ENCODE measurements around the gene UGT1A4. TPM values are rescaled to one million over a fixed set of nuclear protein-coding genes. Genes with fewer than 3 reads are reported as not detected.

Gene UGT1A4
- total RNA-seq, 1 donor from 2014 or later: not detected

DNA sequence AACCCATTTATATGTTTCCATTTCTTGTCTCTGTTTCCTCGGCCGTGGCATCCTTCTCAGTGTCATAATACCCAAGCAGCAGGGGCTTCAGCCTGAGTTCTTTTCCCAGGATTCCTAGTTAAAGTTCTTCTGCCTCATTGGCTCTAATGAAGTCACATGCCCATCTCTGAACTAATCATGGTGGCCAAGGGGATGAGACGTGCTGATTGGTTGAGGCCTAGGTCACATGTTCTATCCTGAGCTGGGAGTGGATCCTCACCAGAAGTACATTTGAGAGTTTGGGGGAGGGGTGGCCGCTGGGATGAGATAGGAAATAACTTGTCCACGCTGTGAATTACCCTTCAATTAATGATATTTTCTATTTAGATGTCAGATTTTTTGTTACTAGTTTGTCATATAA is 9.6 kb upstream of the UGT1A4 start:
- Mint-ChIP-seq H3K27me3 (ENCODE audit: low read depth) (peaks cover 26% of the 10 kb centered on the region), H3K4me1 (peaks cover 4% of the 10 kb centered on the region), H3K4me3 (no peak overlapping the region), H3K36me3 (no peaks in the 10 kb centered on the region), H3K27ac (no peak overlapping the region), H3K9me3 (peaks cover 4% of the 10 kb centered on the region)
- TF ChIP-seq, protein P1, sequence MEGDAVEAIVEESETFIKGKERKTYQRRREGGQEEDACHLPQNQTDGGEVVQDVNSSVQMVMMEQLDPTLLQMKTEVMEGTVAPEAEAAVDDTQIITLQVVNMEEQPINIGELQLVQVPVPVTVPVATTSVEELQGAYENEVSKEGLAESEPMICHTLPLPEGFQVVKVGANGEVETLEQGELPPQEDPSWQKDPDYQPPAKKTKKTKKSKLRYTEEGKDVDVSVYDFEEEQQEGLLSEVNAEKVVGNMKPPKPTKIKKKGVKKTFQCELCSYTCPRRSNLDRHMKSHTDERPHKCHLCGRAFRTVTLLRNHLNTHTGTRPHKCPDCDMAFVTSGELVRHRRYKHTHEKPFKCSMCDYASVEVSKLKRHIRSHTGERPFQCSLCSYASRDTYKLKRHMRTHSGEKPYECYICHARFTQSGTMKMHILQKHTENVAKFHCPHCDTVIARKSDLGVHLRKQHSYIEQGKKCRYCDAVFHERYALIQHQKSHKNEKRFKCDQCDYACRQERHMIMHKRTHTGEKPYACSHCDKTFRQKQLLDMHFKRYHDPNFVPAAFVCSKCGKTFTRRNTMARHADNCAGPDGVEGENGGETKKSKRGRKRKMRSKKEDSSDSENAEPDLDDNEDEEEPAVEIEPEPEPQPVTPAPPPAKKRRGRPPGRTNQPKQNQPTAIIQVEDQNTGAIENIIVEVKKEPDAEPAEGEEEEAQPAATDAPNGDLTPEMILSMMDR (IDR thresholded peaks at IDR 0.05; ENCODE audit: unreplicated experiment): no peak
- DNase-seq (ENCODE audit: low spot score in 2 of 2, unreplicated experiment in 2 of 2): no peak

DNA sequence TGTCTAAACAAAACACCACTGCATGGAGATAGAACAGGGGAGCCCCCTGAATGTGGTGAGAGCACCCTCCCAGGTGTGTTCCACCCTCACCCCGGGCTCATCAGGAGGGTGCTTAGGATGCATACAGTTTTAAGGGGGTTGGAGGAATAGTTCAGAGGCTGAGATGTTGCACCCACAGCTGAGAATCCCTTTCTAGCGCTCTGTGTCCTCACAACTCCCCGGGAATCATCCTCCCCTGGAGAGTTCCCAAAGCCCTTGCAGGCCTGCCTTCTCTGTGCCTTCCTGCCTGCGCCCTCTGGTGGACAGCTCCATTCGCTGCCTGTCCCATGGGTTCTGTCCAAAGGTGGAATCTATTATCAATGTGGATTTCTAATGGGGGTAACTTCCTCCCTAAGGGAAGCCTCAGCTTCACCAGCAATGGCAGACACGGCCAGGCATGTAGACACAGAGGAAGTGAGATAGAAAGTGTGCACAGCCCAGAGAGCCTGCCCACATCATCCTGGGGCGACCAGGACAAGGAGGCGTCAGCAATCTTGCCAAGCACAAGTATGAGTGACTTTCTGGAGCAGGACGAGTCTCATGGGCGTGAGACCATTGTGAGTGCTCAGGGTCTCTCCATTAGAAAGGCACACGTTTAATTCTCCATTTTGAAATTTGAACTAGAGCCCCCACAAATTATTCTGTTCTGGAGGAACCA is 7.1 kb upstream of the UGT1A4 start:
- no peaks in the 10 kb centered on the region for H3K4me1 Mint-ChIP-seq
- H3K9me3 Mint-ChIP-seq: no peaks in the 10 kb centered on the region
- H3K36me3 Mint-ChIP-seq: no peaks in the 10 kb centered on the region
- H3K27me3 Mint-ChIP-seq (ENCODE audit: low read depth): peaks cover 36% of the 10 kb centered on the region
- TF ChIP-seq, protein P1 (IDR thresholded peaks at IDR 0.05; ENCODE audit: unreplicated experiment): peak; percentile 83
- H3K4me3 Mint-ChIP-seq: no peak overlapping the region
- no peak overlapping the region for H3K27ac Mint-ChIP-seq
- DNase-seq (ENCODE audit: low spot score in 2 of 2, unreplicated experiment in 2 of 2): peak; percentile 78 to 89

GRCh38 chr2:233712611-233713261 is 5.8 kb upstream of the UGT1A4 start, which contains the start of gene UGT1A5:
Gene UGT1A5, plus strand, starts transcription at chr2:233712907. Its CDS starts 85 bp downstream, at chr2:233712992.
- H3K9me3 Mint-ChIP-seq: no peaks in the 10 kb centered on the region
- TF ChIP-seq, protein P1 (IDR thresholded peaks at IDR 0.05; ENCODE audit: unreplicated experiment): no peak
- no peak for DNase-seq (ENCODE audit: low spot score in 2 of 2, unreplicated experiment in 2 of 2)
- no peak within 1 kb of the TSS for H3K4me3 Mint-ChIP-seq
- no peak within 1 kb of the TSS for H3K27ac Mint-ChIP-seq
- no peaks in the 10 kb centered on the region for H3K36me3 Mint-ChIP-seq
- peaks cover 37% of the 10 kb centered on the region for H3K27me3 Mint-ChIP-seq (ENCODE audit: low read depth)
- H3K4me1 Mint-ChIP-seq: no peaks in the 10 kb centered on the region

GRCh38 chr2:233713262-233713615 is 5.3 kb upstream of the UGT1A4 start:
- DNase-seq (ENCODE audit: low spot score in 2 of 2, unreplicated experiment in 2 of 2): no peak
- Mint-ChIP-seq H3K9me3 (no peaks in the 10 kb centered on the region), H3K4me3 (no peak overlapping the region), H3K27me3 (ENCODE audit: low read depth) (peaks cover 39% of the 10 kb centered on the region), H3K4me1 (no peaks in the 10 kb centered on the region), H3K27ac (no peak overlapping the region), H3K36me3 (no peaks in the 10 kb centered on the region)
- TF ChIP-seq, protein P1 (IDR thresholded peaks at IDR 0.05; ENCODE audit: unreplicated experiment): no peak

GRCh38 chr2:233714121-233714520 is 4.4 kb upstream of the UGT1A4 start:
- Mint-ChIP-seq H3K36me3 (no peaks in the 10 kb centered on the region), H3K4me3 (no peak overlapping the region), H3K27ac (no peak overlapping the region), H3K9me3 (no peaks in the 10 kb centered on the region), H3K4me1 (no peaks in the 10 kb centered on the region), H3K27me3 (ENCODE audit: low read depth) (peaks cover 42% of the 10 kb centered on the region)
- TF ChIP-seq, protein P1 (IDR thresholded peaks at IDR 0.05; ENCODE audit: unreplicated experiment): no peak
- DNase-seq (ENCODE audit: low spot score in 2 of 2, unreplicated experiment in 2 of 2): no peak

Data from mesothelial cell of epicardium (in vitro differentiated cells).